GM18526 (cell line): ENCODE results near the gene FAM13C.

Experiments
- POLR2A ChIP-seq: IDR thresholded peaks from 3 replicates; pipeline ENCODE4 v1.6.1; 2011; ENCODE audit not compliant: insufficient read length; ENCODE audit errors: extremely low read depth

The FAM13C gene

DNA sequence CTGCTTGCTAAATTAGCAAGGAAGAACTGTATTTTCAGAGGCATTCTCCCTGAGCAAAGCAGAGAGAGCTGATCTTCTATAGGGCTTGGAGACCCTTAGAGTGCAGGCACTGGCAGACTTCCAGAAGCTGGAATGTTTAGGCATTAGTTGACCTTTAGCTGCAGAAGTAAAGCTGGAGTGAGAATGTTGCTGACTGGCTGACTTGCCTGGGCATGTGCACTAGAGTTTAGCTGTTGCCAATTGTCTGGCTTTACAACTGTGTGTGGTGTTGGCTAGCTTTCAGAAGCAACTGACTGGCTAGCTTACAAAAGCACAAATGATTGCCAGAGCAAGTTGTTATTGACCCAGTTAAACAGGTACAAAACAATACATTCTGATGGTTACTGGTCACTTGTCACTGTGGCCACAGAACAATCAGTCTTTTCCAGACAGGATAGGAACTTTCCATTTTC lies 25.1 kb downstream of the FAM13C start:
- no peak for TF ChIP-seq POLR2A

- TF ChIP-seq POLR2A, result no peak
Observed at GRCh38 chr10:59336632-59337031, 25.7 kb downstream of the FAM13C start.

DNA sequence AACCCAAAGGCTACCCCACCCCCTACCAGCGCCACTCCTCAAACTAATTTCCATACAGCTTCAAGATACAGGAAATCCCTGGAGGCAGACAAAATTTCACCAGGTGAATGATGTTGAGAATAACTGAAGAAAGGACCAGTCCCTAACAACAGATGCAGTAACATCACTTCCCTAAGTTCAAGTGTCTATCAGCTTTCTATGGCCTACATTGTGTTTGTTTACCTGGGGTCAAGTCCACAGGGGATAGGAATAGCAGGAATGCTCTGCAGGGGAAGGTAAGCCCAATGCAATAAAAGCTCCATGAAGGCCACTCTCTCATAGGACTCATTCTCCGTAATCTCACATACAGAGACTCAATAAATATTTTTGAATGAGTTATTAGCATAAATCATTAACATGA lies 26.9 kb downstream of the FAM13C start:
- no peak for TF ChIP-seq POLR2A

GRCh38 chr10:59333701-59334100 lies 28.6 kb downstream of the FAM13C start:
- TF ChIP-seq POLR2A, result no peak

- no peak for TF ChIP-seq POLR2A
Observed at GRCh38 chr10:59332581-59332980, 29.8 kb downstream of the FAM13C start.

- no peak for TF ChIP-seq POLR2A
Observed at GRCh38 chr10:59331661-59332060, 30.7 kb downstream of the FAM13C start.

GRCh38 chr10:59325116-59325515 lies 37.2 kb downstream of the FAM13C start:
- TF ChIP-seq POLR2A, result no peak

DNA sequence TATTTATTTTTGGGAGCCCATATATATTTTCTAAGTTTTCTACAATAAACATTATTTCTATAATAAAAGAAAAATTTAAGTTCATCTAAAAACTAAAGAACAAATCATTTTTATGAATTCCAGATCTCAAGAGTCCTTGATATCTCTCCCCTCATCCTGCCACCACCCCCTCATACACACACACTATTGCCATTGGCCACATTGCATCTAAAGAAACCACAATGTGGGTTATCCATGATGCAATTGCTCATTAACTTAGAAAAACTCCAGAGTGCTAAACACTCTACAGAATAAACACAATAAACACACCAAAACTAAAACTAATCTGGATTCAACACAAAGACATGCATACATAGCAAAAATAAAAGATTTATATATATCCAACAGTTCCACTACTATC lies 37.8 kb downstream of the FAM13C start:
- no peak for TF ChIP-seq POLR2A

- no peak for TF ChIP-seq POLR2A
Observed at GRCh38 chr10:59323831-59324401, 38.4 kb downstream of the FAM13C start.

DNA sequence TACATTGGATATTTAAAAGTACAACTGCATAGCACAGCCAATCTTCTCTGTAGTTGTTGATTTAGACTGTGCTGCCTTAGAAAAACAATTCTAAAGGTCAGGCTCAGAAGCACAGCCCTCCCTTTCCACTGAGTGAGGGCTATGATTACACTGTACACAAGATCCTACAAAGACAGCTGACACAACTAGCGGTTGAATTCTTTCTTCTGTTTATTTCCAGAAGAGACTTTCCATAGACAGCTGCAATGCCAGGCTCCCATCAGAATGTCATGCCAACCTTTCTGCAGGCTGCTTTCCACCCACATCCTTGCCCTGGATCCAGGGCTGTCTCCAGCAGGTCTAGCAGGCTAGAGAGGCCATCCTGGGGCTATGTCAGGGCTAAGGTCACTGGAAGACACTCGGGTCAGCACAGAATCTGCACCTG lies 39.3 kb downstream of the FAM13C start:
- no peak for TF ChIP-seq POLR2A

- no peak for TF ChIP-seq POLR2A
Observed at GRCh38 chr10:59322131-59322530, 40.2 kb downstream of the FAM13C start.

DNA sequence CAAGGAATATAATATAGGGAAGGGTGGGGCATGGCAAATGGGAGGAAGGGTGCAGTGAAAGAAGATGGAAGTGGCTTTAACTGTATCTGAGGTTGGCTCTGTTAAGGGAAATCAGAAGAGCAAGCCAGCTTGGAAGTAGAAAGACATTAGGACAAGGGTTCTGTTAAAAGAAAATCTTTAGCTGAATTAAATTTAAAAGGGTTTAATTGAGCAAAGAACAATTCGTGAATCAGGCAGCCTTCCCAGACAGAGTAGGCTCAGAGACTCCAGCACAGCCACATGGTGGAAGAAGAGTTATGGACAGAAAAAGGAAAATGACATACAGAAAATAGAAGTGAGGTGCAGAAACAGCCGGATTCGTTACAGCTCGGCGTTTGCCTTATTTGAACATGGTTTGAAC lies 42.0 kb downstream of the FAM13C start:
- no peak for TF ChIP-seq POLR2A

GRCh38 chr10:59319854-59320253 lies 42.5 kb downstream of the FAM13C start:
- no peak for TF ChIP-seq POLR2A

DNA sequence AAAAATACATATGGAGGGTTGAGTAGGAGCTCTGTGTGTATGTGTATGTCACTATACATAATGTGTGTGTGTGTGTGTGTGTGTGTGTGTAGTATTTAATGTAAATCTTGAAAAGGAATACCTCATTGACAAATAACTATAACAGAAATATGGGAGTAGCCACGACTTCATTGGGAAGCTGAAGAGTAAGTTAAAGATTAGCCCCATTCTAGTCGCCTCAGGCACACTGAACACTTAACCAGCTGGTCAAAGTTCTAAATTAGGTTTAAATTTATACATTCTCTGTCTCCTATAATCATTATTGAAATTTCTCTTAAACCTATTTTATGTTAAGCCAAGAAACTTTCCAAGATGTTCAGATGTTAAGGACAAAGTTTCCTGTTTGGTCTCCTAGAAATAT lies 45.3 kb downstream of the FAM13C start:
- no peak for TF ChIP-seq POLR2A

GRCh38 chr10:59315465-59315864 lies 46.9 kb downstream of the FAM13C start:
- TF ChIP-seq POLR2A, result no peak

GRCh38 chr10:59314268-59314667 lies 48.1 kb downstream of the FAM13C start:
- TF ChIP-seq POLR2A, result no peak

GRCh38 chr10:59312247-59312646 lies 50.1 kb downstream of the FAM13C start:
- no peak for TF ChIP-seq POLR2A
